ENCODE data around the gene MLF2.

MLF2 gene

GRCh38 chr12:6778574-6779550, 25.9 kb upstream of the MLF2 start:
- no peak overlapping the region for H3K27ac ChIP-seq (ENCODE audit: insufficient read depth, low read length, poor library complexity, severe bottlenecking)
- no peaks in the 10 kb centered on the region for H3K9me3 ChIP-seq (ENCODE audit: control insufficient read depth, low read length)
- no peaks in the 10 kb centered on the region for H3K36me3 ChIP-seq (ENCODE audit: control insufficient read depth, insufficient read depth, low read length)
- peak overlapping the region; percentile 55 for H3K4me3 ChIP-seq (ENCODE audit: insufficient read depth, low read depth, low read length, poor library complexity, severe bottlenecking)
- DNase-seq, result peak; percentile 74 to 85 (median 78)
- peaks cover 10% of the 10 kb centered on the region for H3K27me3 ChIP-seq (replicated peaks; ENCODE audit: control insufficient read depth, insufficient read depth, low read length, poor library complexity, severe bottlenecking)
- H3K4me1 ChIP-seq (ENCODE audit: control insufficient read depth, insufficient read depth, low read length, poor library complexity, severe bottlenecking), result peaks cover 24% of the 10 kb centered on the region

GRCh38 chr12:6778217-6778573, 25.3 kb upstream of the MLF2 start:
- H3K4me3 ChIP-seq (ENCODE audit: insufficient read depth, low read depth, low read length, poor library complexity, severe bottlenecking), result peak overlapping the region; percentile 55
- peaks cover 29% of the 10 kb centered on the region for H3K4me1 ChIP-seq (ENCODE audit: control insufficient read depth, insufficient read depth, low read length, poor library complexity, severe bottlenecking)
- peaks cover 16% of the 10 kb centered on the region for H3K27me3 ChIP-seq (replicated peaks; ENCODE audit: control insufficient read depth, insufficient read depth, low read length, poor library complexity, severe bottlenecking)
- H3K36me3 ChIP-seq (ENCODE audit: control insufficient read depth, insufficient read depth, low read length), result no peaks in the 10 kb centered on the region
- no peak overlapping the region for H3K27ac ChIP-seq (ENCODE audit: insufficient read depth, low read length, poor library complexity, severe bottlenecking)
- DNase-seq, result no peak
- no peaks in the 10 kb centered on the region for H3K9me3 ChIP-seq (ENCODE audit: control insufficient read depth, low read length)

- no peak for DNase-seq
- Histone ChIP-seq H3K36me3 (ENCODE audit: control insufficient read depth, insufficient read depth, low read length) (no peaks in the 10 kb centered on the region), H3K4me1 (ENCODE audit: control insufficient read depth, insufficient read depth, low read length, poor library complexity, severe bottlenecking) (peaks cover 33% of the 10 kb centered on the region), H3K27ac (ENCODE audit: insufficient read depth, low read length, poor library complexity, severe bottlenecking) (no peak overlapping the region), H3K9me3 (ENCODE audit: control insufficient read depth, low read length) (no peaks in the 10 kb centered on the region), H3K27me3 (replicated peaks; ENCODE audit: control insufficient read depth, insufficient read depth, low read length, poor library complexity, severe bottlenecking) (peaks cover 21% of the 10 kb centered on the region), H3K4me3 (ENCODE audit: insufficient read depth, low read depth, low read length, poor library complexity, severe bottlenecking) (no peak overlapping the region)
Measured at GRCh38 chr12:6777386-6777785, 24.4 kb upstream of the MLF2 start.

DNA sequence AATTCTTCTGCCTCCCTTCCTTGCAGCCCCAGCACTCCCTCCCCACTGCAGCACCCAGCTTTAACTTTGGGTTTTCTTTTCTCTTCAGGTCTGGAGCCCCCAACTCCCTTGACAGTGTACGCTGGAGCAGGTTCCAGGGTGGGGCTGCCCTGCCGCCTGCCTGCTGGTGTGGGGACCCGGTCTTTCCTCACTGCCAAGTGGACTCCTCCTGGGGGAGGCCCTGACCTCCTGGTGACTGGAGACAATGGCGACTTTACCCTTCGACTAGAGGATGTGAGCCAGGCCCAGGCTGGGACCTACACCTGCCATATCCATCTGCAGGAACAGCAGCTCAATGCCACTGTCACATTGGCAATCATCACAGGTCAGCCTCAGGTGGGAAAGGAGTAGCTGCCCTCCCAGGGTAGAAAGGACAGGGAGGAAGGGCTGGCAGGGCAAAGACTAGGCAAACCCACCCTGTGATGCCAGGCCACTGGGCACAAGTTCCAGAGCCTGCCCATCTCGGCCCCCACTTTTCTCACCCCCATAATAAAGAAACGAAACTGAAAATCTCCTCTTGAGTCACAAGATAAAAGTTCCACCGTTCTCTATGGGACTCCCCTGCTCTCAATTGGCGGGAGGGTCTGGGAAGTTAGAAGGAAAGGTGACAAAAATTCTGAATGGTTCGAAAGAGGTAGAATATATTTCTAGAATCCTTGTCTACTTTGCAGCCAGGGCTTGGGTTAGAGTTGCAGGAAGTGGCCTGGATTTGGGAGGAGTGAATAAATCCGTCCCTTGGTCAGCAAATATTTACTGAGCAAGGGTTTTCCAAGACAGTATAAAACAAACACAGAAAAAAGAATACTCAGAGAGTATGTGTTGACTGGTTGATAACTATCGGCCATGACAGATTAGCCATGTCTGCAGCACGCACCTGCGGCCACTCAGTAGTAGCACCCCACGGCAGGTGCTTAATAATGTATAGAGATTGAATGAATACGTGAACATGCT, 22.5 kb upstream of the MLF2 start:
- Histone ChIP-seq H3K9me3 (ENCODE audit: control insufficient read depth, low read length) (no peaks in the 10 kb centered on the region), H3K4me3 (ENCODE audit: insufficient read depth, low read depth, low read length, poor library complexity, severe bottlenecking) (no peak overlapping the region), H3K27ac (ENCODE audit: insufficient read depth, low read length, poor library complexity, severe bottlenecking) (no peak overlapping the region), H3K36me3 (ENCODE audit: control insufficient read depth, insufficient read depth, low read length) (no peaks in the 10 kb centered on the region), H3K4me1 (ENCODE audit: control insufficient read depth, insufficient read depth, low read length, poor library complexity, severe bottlenecking) (peaks cover 39% of the 10 kb centered on the region), H3K27me3 (replicated peaks; ENCODE audit: control insufficient read depth, insufficient read depth, low read length, poor library complexity, severe bottlenecking) (peaks cover 21% of the 10 kb centered on the region)
- no peak for DNase-seq

- Histone ChIP-seq H3K4me1 (ENCODE audit: control insufficient read depth, insufficient read depth, low read length, poor library complexity, severe bottlenecking) (peaks cover 39% of the 10 kb centered on the region), H3K9me3 (ENCODE audit: control insufficient read depth, low read length) (no peaks in the 10 kb centered on the region), H3K36me3 (ENCODE audit: control insufficient read depth, insufficient read depth, low read length) (no peaks in the 10 kb centered on the region), H3K4me3 (ENCODE audit: insufficient read depth, low read depth, low read length, poor library complexity, severe bottlenecking) (no peak overlapping the region), H3K27me3 (replicated peaks; ENCODE audit: control insufficient read depth, insufficient read depth, low read length, poor library complexity, severe bottlenecking) (peaks cover 21% of the 10 kb centered on the region), H3K27ac (ENCODE audit: insufficient read depth, low read length, poor library complexity, severe bottlenecking) (no peak overlapping the region)
- peak in 1 of 3 donors; percentile 23 for DNase-seq
Measured at GRCh38 chr12:6774499-6775062, 21.6 kb upstream of the MLF2 start.

- peaks cover 21% of the 10 kb centered on the region for H3K27me3 ChIP-seq (replicated peaks; ENCODE audit: control insufficient read depth, insufficient read depth, low read length, poor library complexity, severe bottlenecking)
Measured at GRCh38 chr12:6773590-6774351, 20.8 kb upstream of the MLF2 start.

GRCh38 chr12:6772726-6773589, 20.0 kb upstream of the MLF2 start:
- Histone ChIP-seq H3K36me3 (ENCODE audit: control insufficient read depth, insufficient read depth, low read length) (no peaks in the 10 kb centered on the region), H3K4me3 (ENCODE audit: insufficient read depth, low read depth, low read length, poor library complexity, severe bottlenecking) (peak overlapping the region; percentile 26), H3K9me3 (ENCODE audit: control insufficient read depth, low read length) (no peaks in the 10 kb centered on the region), H3K27ac (ENCODE audit: insufficient read depth, low read length, poor library complexity, severe bottlenecking) (peak overlapping the region; percentile 21), H3K4me1 (ENCODE audit: control insufficient read depth, insufficient read depth, low read length, poor library complexity, severe bottlenecking) (peaks cover 29% of the 10 kb centered on the region), H3K27me3 (replicated peaks; ENCODE audit: control insufficient read depth, insufficient read depth, low read length, poor library complexity, severe bottlenecking) (peaks cover 21% of the 10 kb centered on the region)
- no peak for DNase-seq

More at GRCh38 chr12:6773590-6774351, 20.8 kb upstream of the MLF2 start:
- H3K4me3 ChIP-seq (ENCODE audit: insufficient read depth, low read depth, low read length, poor library complexity, severe bottlenecking), result peak overlapping the region; percentile 26
- H3K36me3 ChIP-seq (ENCODE audit: control insufficient read depth, insufficient read depth, low read length), result no peaks in the 10 kb centered on the region
- peaks cover 35% of the 10 kb centered on the region for H3K4me1 ChIP-seq (ENCODE audit: control insufficient read depth, insufficient read depth, low read length, poor library complexity, severe bottlenecking)
- DNase-seq, result no peak
- no peaks in the 10 kb centered on the region for H3K9me3 ChIP-seq (ENCODE audit: control insufficient read depth, low read length)
- H3K27ac ChIP-seq (ENCODE audit: insufficient read depth, low read length, poor library complexity, severe bottlenecking), result peak overlapping the region; percentile 21

DNA sequence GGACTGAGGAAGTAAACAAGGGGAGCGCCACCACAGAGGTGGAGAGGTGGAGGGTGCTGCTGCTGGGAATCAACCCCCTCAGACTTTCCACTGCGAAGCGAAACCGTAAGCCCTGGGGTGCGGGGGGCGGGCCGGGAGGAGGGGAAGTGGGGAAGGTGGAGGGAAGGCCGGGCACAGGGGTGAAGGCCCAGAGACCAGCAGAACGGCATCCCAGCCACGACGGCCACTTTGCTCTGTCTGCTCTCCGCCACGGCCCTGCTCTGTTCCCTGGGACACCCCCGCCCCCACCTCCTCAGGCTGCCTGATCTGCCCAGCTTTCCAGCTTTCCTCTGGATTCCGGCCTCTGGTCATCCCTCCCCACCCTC, 19.4 kb upstream of the MLF2 start, which contains the start of gene LAG3:
LAG3 (plus strand) TSS at position 190 of the 365 bp plus-strand sequence. CDS start 333 bp downstream, outside the sequence.
- H3K27me3 ChIP-seq (replicated peaks; ENCODE audit: control insufficient read depth, insufficient read depth, low read length, poor library complexity, severe bottlenecking), result peaks cover 21% of the 10 kb centered on the region

More for the DNA sequence above, 19.4 kb upstream of the MLF2 start, which contains the start of gene LAG3:
- peaks cover 35% of the 10 kb centered on the region for H3K4me1 ChIP-seq (ENCODE audit: control insufficient read depth, insufficient read depth, low read length, poor library complexity, severe bottlenecking)
- H3K36me3 ChIP-seq (ENCODE audit: control insufficient read depth, insufficient read depth, low read length), result no peaks in the 10 kb centered on the region
- no peaks in the 10 kb centered on the region for H3K9me3 ChIP-seq (ENCODE audit: control insufficient read depth, low read length)
- H3K27ac ChIP-seq (ENCODE audit: insufficient read depth, low read length, poor library complexity, severe bottlenecking), result peak within 1 kb of the TSS; percentile 21
- no peak for DNase-seq
- H3K4me3 ChIP-seq (ENCODE audit: insufficient read depth, low read depth, low read length, poor library complexity, severe bottlenecking), result peak within 1 kb of the TSS; percentile 26
